Measurements from ENCODE around the gene CBX3.

DNA sequence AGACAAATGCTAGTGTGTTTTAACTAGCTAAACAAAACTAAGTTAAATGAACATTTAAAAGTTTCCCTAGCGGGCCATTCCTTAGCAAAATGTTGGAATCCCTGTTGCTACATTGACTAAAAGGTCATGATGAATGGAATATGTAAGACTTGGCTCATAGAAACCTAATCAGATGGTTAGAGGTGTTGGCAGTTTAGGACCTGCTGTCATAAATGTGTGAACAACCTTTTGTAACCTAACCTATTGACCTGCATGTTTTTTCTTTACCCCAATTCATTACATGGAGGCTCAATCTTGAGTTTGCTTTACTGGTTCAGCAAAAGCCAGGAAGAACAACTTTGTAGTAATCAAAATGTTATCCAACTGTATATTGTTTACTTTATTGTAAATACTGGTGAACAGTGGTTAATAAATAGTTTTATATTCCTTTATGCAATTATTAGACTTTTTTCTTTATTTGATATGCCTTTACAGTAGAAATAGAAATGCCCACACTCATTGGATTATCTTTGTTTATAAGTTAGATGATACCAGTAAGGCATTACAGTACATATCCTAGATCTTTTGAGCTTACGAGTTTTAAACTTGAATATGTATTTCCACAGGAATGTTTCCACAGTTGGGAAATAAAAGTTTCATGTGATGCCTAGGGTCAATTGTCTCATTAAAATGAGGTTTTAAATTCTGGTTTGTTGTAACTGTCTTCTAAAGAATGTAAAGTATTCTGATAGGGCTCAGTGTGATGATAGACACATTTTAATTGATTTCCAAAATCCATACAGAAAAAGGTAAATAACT, 11.6 kb downstream of the CBX3 start:
- TF ChIP-seq, protein P1, sequence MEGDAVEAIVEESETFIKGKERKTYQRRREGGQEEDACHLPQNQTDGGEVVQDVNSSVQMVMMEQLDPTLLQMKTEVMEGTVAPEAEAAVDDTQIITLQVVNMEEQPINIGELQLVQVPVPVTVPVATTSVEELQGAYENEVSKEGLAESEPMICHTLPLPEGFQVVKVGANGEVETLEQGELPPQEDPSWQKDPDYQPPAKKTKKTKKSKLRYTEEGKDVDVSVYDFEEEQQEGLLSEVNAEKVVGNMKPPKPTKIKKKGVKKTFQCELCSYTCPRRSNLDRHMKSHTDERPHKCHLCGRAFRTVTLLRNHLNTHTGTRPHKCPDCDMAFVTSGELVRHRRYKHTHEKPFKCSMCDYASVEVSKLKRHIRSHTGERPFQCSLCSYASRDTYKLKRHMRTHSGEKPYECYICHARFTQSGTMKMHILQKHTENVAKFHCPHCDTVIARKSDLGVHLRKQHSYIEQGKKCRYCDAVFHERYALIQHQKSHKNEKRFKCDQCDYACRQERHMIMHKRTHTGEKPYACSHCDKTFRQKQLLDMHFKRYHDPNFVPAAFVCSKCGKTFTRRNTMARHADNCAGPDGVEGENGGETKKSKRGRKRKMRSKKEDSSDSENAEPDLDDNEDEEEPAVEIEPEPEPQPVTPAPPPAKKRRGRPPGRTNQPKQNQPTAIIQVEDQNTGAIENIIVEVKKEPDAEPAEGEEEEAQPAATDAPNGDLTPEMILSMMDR (IDR thresholded peaks at IDR 0.05; ENCODE audit: low read depth, low read length) = no peak
- no peak for TF ChIP-seq EZH2phosphoT487 (IDR thresholded peaks at IDR 0.05; ENCODE audit: low read depth)
